Gastroesophageal sphincter (tissue), 4 donors: ENCODE results near the gene MROH2A. TPM values are rescaled to one million over a fixed set of nuclear protein-coding genes. Genes with fewer than 3 reads are reported as not detected.

ENCODE experiments used
- ATAC-seq: fragments of 150-250 bp; one replicate; pipeline ENCODE4 v1.9.1; 2016; ENCODE audit warnings: mild to moderate bottlenecking, moderate library complexity
- H3K27ac ChIP-seq, 4 donors: fragments of 200-600 bp; sonication (generic) in 3 of 4; 1 replicate in 3 of 4; 2 replicates in 1 of 4; pipeline ENCODE4 v1.5.1; 2016 to 2019
- H3K27me3 ChIP-seq: fragments of 200-600 bp; sonication (generic); one replicate; pipeline ENCODE4 v1.5.1; 2019
- H3K36me3 ChIP-seq, 2 donors: fragments of 200-600 bp; sonication (generic); one replicate each; pipeline ENCODE4 v1.5.1; 2019; ENCODE audit warnings: control low read depth in 1 of 2
- H3K4me1 ChIP-seq, 3 donors: fragments of 200-600 bp; sonication (generic); 1 replicate in 2 of 3; 2 replicates in 1 of 3; pipeline ENCODE4 v1.5.1; 2016 to 2019; ENCODE audit warnings: control low read depth in 2 of 3
- H3K4me3 ChIP-seq, 2 donors: fragments of 200-600 bp; sonication (generic); one replicate each; pipeline ENCODE4 v1.5.1; 2019; ENCODE audit warnings: mild to moderate bottlenecking in 1 of 2, moderate library complexity in 1 of 2
- H3K9me3 ChIP-seq, 3 donors: fragments of 200-600 bp; sonication (generic); one replicate each; pipeline ENCODE4 v1.5.1; 2017 to 2019; ENCODE audit warnings: control low read depth in 2 of 3
- CTCF ChIP-seq, 4 experiments: fragments of 200-600 bp in 2 of 4; fragments of 450-650 bp in 2 of 4; sonication (generic) in 1 of 4; IDR thresholded peaks; one replicate each; pipeline ENCODE4 v1.5.1; 2017 to 2019; ENCODE audit warnings: antibody characterized with exemption in 4 of 4, mild to moderate bottlenecking in 2 of 4, moderate library complexity in 2 of 4
- EP300 ChIP-seq: sonication (generic); formaldehyde crosslinking; IDR thresholded peaks from one replicate; pipeline ENCODE4 v1.6.1; 2017; ENCODE audit warnings: antibody characterized with exemption, mild to moderate bottlenecking
- POLR2A ChIP-seq, 2 donors: fragments of 450-650 bp; IDR thresholded peaks; one replicate each; pipeline ENCODE4 v1.6.1; 2017; ENCODE audit warnings: antibody characterized with exemption in 2 of 2, mild to moderate bottlenecking in 2 of 2, moderate library complexity in 1 of 2
- POLR2AphosphoS5 ChIP-seq: sonication (generic); formaldehyde crosslinking; IDR thresholded peaks from one replicate; pipeline ENCODE4 v1.6.1; 2017; ENCODE audit warnings: antibody characterized with exemption
- WGBS, 2 donors: methylation state at CpG; one replicate each; pipeline ENCODE4 v1.1.5; 2018; ENCODE audit warnings: low coverage in 1 of 2; 5-methylcytosine and 5-hydroxymethylcytosine counted together
- total RNA-seq, 4 donors: library from RNA; depleted of rRNA; stranded (reverse); fragments of >200 nt; gene quantifications; one replicate each; pipeline ENCODE4 v1.1.0, GENCODE V29; 2016

The MROH2A gene
- total RNA-seq, 4 donors from 2014 or later, result not detected

- no peak for ATAC-seq
- no peaks in the 10 kb centered on the region for H3K36me3 ChIP-seq
These were observed 42.0 kb downstream of the MROH2A start for GRCh38 chr2:233819884-233820773.

GRCh38 chr2:233820774-233821105 lies 42.6 kb downstream of the MROH2A start:
- no peak for TF ChIP-seq CTCF (IDR thresholded peaks at IDR 0.05)
- TF ChIP-seq POLR2AphosphoS5, result no peak
- TF ChIP-seq EP300, result no peak
- TF ChIP-seq POLR2A (IDR thresholded peaks at IDR 0.05), result no peak
- ATAC-seq, result no peak
- H3K4me1 ChIP-seq, result no peaks in the 10 kb centered on the region
- peaks cover 6% of the 10 kb centered on the region for H3K27me3 ChIP-seq
- no peak overlapping the region for H3K4me3 ChIP-seq
- WGBS, 2 donors, result 75 to 78% methylated on average over 5 of the region's 6 CpGs
- H3K27ac ChIP-seq, result no peak overlapping the region
- H3K36me3 ChIP-seq, result no peaks in the 10 kb centered on the region
- peaks cover 0 to 7% (median 0%) of the 10 kb centered on the region in 3 donors for H3K9me3 ChIP-seq

More at GRCh38 chr2:233819884-233820773, 42.0 kb downstream of the MROH2A start:
- TF ChIP-seq EP300 (no peak), CTCF (IDR thresholded peaks at IDR 0.05) (no peak), POLR2A (IDR thresholded peaks at IDR 0.05) (no peak), POLR2AphosphoS5 (no peak)
- WGBS, 2 donors, result 18 to 60% methylated on average over 1 to 2 of the region's 18 CpGs
- peaks cover 0 to 7% (median 0%) of the 10 kb centered on the region in 3 donors for H3K9me3 ChIP-seq
- H3K4me3 ChIP-seq, result no peak overlapping the region
- H3K27ac ChIP-seq, result no peak overlapping the region
- H3K4me1 ChIP-seq, result no peaks in the 10 kb centered on the region
- peaks cover 6% of the 10 kb centered on the region for H3K27me3 ChIP-seq

- Histone ChIP-seq H3K27me3 (peaks cover 6% of the 10 kb centered on the region), H3K27ac (no peak overlapping the region), H3K4me3 (no peak overlapping the region), H3K4me1 (no peaks in the 10 kb centered on the region), H3K36me3 (no peaks in the 10 kb centered on the region), H3K9me3 (peaks cover 0 to 10% (median 0%) of the 10 kb centered on the region in 3 donors)
- no peak for TF ChIP-seq CTCF (IDR thresholded peaks at IDR 0.05)
- no peak for TF ChIP-seq POLR2A (IDR thresholded peaks at IDR 0.05)
- no peak for ATAC-seq
- 80 to 85% methylated on average over 2 to 3 of the region's 3 CpGs for WGBS, 2 donors
These were observed 43.1 kb downstream of the MROH2A start for GRCh38 chr2:233821196-233821595.

GRCh38 chr2:233821709-233822100 lies 43.6 kb downstream of the MROH2A start:
- H3K27ac ChIP-seq, result no peak overlapping the region
- no peak overlapping the region for H3K4me3 ChIP-seq
- H3K27me3 ChIP-seq, result peaks cover 6% of the 10 kb centered on the region
- WGBS, 2 donors, result 93% methylated on average over 3 of the region's 8 CpGs; no CpG with 5 or more reads in 1 of the 2 donors
- ATAC-seq, result no peak
- H3K9me3 ChIP-seq, result peaks cover 0 to 7% (median 0%) of the 10 kb centered on the region in 3 donors
- H3K36me3 ChIP-seq, result no peaks in the 10 kb centered on the region
- no peaks in the 10 kb centered on the region for H3K4me1 ChIP-seq
- no peak for TF ChIP-seq POLR2A (IDR thresholded peaks at IDR 0.05)
- TF ChIP-seq POLR2AphosphoS5, result no peak
- no peak for TF ChIP-seq CTCF (IDR thresholded peaks at IDR 0.05)
- no peak for TF ChIP-seq EP300

GRCh38 chr2:233822101-233822771 lies 44.1 kb downstream of the MROH2A start:
- TF ChIP-seq POLR2AphosphoS5, result no peak
- no peak for TF ChIP-seq POLR2A (IDR thresholded peaks at IDR 0.05)
- no peak for TF ChIP-seq EP300
- TF ChIP-seq CTCF (IDR thresholded peaks at IDR 0.05), result no peak
- Histone ChIP-seq H3K27me3 (peaks cover 6% of the 10 kb centered on the region), H3K36me3 (no peaks in the 10 kb centered on the region), H3K27ac (no peak overlapping the region), H3K9me3 (peaks cover 0 to 6% (median 0%) of the 10 kb centered on the region in 3 donors), H3K4me3 (no peak overlapping the region), H3K4me1 (no peaks in the 10 kb centered on the region)
- no peak for ATAC-seq
- WGBS, 2 donors, result no CpG with 5 or more reads among the region's 21 CpGs
